ENCODE measurements around the gene TRAM2.

- TF ChIP-seq POLR2A (IDR thresholded peaks at IDR 0.05) (no peak), CTCF (IDR thresholded peaks at IDR 0.05) (no peak)
Measured at GRCh38 chr6:52536424-52536916, 40.4 kb downstream of the TRAM2 start.

Data from suprapubic skin (tissue), 3 donors.